ENCODE results near the gene BMP10. TPM values are rescaled to one million over a fixed set of nuclear protein-coding genes. Genes with fewer than 3 reads are reported as not detected.

The BMP10 gene, protein sequence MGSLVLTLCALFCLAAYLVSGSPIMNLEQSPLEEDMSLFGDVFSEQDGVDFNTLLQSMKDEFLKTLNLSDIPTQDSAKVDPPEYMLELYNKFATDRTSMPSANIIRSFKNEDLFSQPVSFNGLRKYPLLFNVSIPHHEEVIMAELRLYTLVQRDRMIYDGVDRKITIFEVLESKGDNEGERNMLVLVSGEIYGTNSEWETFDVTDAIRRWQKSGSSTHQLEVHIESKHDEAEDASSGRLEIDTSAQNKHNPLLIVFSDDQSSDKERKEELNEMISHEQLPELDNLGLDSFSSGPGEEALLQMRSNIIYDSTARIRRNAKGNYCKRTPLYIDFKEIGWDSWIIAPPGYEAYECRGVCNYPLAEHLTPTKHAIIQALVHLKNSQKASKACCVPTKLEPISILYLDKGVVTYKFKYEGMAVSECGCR
- not detected in 2 replicates for total RNA-seq

DNA sequence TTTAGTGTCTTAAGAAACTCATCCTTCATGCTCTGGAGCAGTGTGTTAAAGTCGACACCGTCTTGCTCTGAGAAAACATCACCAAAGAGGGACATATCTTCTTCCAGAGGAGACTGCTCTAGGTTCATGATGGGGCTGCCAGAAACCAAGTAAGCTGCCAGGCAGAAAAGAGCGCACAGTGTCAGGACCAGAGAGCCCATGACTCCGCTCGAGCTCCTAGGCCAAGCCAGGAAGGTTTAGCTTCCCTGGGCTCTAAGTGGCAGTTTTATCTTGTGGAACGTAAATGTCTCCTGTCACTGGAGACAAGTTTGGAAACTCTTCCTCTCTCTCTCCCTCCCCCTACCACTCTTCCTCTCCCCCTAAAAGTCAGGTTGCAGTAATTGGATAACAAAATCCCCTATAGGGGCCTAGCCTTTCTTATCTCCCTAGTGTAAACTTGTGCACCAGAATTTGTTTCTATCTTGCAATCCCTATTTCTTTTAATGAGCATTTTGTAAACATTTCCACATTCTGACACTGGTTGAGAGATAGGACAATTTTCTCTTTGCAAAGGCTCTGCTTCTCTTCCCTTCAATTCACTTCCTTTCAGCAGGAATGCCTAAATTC is at the start of gene BMP10:
BMP10 (minus strand) TSS at position 239 of the 606 bp plus-strand sequence; CDS start at position 200, 39 bp downstream.

Other genes starting within 250 kb of the BMP10 start
- gene PROKR1, start 227.8 kb downstream of the BMP10 start, total RNA-seq, result not detected in 2 replicates
- 1.8 and 6.4 TPM in 2 replicates for gene ARHGAP25, start 136.6 kb downstream of the BMP10 start, total RNA-seq
- gene GKN2, start 81.5 kb upstream of the BMP10 start, total RNA-seq, result not detected in 2 replicates
- not detected in 2 replicates for gene GKN1, start 103.2 kb upstream of the BMP10 start, total RNA-seq
- 81.8 and 131 TPM in 2 replicates for gene ANTXR1, start 141.8 kb upstream of the BMP10 start, total RNA-seq